ENCODE data around the gene RHOT2. TPM values are rescaled to one million over a fixed set of nuclear protein-coding genes. Genes with fewer than 3 reads are reported as not detected.

Gene RHOT2
- total RNA-seq, 2 experiments from 2014 or later: 173 to 183 TPM

DNA sequence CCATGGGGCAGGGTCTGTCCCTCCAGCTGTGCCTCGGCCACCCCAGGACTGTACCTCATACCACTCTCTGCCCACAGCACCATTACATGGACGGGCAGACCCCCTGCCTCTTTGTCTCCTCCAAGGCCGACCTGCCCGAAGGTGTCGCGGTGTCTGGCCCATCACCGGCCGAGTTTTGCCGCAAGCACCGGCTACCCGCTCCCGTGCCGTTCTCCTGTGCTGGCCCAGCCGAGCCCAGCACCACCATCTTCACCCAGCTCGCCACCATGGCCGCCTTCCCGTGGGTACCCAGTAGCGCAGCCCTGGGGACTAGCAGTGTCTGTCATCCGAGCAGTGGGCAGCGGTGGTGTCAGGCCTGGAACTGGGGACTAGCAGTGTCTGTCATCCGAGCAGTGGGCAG lies 4.9 kb downstream of the RHOT2 start:
- H3K36me3 Mint-ChIP-seq: no peaks in the 10 kb centered on the region
- POLR2A ChIA-PET: no interaction called here
- no peaks in the 10 kb centered on the region for H3K9me3 Mint-ChIP-seq
- ATAC-seq (ENCODE audit: low read depth) (no peak), DNase-seq (no peak)
- no peak overlapping the region for H3K27ac Mint-ChIP-seq
- H3K4me3 Mint-ChIP-seq: no peak overlapping the region
- peaks cover 7% of the 10 kb centered on the region for H3K27me3 Mint-ChIP-seq
- H3K4me1 Mint-ChIP-seq: peaks cover 5% of the 10 kb centered on the region

DNA sequence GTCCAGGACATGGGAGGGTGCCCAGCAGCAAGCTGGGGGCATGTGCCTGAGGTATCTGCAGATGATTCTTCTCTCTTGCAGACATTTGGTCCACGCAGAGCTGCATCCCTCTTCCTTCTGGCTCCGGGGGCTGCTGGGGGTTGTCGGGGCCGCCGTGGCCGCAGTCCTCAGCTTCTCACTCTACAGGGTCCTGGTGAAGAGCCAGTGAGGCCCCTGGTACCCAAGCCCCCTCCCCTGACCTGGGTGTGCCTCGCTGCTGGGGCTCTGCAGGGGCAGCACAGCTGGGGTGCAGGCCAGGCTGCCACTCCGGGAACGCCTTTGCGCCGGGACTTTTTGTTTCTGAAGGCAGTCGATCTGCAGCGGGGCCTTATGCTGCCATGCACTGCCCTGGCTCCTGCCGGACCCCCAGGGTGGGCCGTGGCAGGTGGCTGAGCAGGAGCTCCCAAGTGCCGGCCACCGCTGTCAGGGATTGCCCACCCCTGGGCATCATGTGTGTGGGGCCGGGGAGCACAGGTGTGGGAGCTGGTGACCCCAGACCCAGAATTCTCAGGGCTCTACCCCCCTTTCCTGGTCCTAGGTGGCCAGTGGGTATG lies 5.6 kb downstream of the RHOT2 start:
- Mint-ChIP-seq H3K27ac (no peak overlapping the region), H3K27me3 (peaks cover 7% of the 10 kb centered on the region), H3K4me3 (no peak overlapping the region), H3K4me1 (peaks cover 5% of the 10 kb centered on the region), H3K9me3 (no peaks in the 10 kb centered on the region), H3K36me3 (no peaks in the 10 kb centered on the region)
- POLR2A ChIA-PET: no interaction called here
- DNase-seq (no peak), ATAC-seq (ENCODE audit: low read depth) (no peak)

DNA sequence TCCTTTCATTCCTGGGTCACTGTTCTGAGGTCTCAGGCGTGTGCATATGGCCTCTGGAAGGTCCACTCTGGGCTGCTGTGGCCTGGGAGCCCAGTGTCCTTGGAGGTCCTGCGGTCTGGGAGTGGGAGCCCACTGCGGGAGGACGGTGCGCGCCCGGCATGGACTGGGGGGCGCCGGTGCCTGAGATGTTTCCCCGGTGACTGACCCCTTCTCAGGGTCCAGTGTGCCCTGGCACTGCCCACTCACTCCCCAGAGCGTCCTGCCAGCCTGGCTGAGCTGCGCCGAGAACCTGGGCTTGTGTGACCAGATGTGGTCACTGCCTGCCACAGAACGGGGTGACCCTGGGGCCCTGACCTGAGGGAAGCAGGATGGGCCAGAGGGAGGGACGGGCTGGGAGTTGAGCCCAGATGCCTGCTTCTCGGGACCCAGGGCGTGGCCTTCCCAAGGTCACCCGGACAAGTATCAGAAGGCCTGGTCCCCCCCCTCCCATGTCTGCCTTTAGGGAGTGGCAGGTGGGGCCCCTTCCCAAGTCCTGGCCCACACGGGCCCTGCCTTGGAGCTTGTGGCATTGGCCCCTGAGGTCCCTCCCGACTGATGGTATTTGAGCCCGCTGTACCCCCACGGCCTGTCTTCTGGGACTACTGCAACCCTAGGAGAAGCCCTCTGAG lies 6.4 kb downstream of the RHOT2 start:
- ATAC-seq (ENCODE audit: low read depth) (no peak), DNase-seq (no peak)
- Mint-ChIP-seq H3K27me3 (peaks cover 7% of the 10 kb centered on the region), H3K36me3 (no peaks in the 10 kb centered on the region), H3K4me3 (no peak overlapping the region), H3K27ac (no peak overlapping the region), H3K9me3 (no peaks in the 10 kb centered on the region), H3K4me1 (peaks cover 2% of the 10 kb centered on the region)
- POLR2A ChIA-PET: no interaction called here

DNA sequence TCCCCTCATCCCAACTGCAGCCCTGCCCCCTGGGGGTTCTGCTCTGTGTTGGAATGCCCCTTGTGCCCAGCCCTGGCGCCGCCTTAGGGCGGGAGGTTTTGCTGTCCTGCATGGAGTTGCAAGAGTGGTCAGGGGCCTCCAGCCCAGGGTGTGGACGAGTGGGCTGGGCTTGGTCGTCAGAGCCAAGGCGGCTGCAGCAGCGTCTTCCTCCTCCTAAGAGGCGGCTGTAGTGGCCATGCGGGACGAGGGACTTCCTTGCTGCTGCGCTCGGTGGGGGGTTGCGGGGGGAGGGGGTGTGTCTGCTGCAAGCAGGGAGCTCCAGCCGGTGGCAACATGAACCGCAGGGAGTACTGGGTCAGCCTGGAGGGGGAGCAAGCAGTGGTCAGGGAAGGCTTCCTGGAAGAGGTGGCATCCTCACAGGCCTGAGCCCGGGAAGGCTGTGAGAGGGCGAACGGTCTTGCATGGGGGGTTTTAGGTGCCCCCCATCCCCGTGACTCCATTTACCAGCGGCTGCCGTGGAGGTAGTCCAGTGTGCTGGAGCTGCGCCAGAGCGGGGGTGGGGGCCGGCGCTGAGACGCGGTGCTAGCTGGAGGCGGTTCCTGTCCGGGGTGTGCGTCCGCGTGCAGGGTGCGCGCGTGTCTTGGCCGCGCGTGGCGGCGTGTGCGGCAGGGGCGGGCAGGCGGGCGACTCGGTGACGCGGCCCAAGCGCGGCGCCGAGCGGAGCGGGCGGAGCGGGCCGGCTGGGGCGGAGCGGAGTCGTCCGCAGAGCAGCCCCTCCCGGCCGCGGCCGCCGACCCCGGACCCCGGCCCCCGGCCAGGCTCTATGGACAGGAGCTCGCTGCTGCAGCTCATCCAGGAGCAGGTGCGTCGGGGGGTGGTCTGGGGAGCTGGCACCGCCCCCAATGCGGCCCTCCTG lies 7.3 kb downstream of the RHOT2 start, which contains the start of gene RHBDL1:
Gene RHBDL1 (plus strand): TSS at position 704 of the 916 bp plus-strand sequence. CDS start 120 bp downstream, at position 824.
- POLR2A ChIA-PET: interaction anchor here (0.6 to 0.7 kb wide), 2 partner anchors 304 to 1108 kb away, joined by 3 read pairs; partner anchors contain the start of genes NUBP2 and SPSB3
- Mint-ChIP-seq H3K27ac (no peak within 1 kb of the TSS), H3K4me3 (peak within 1 kb of the TSS; percentile 19), H3K9me3 (no peaks in the 10 kb centered on the region), H3K27me3 (peaks cover 7% of the 10 kb centered on the region), H3K36me3 (no peaks in the 10 kb centered on the region), H3K4me1 (peaks cover 2% of the 10 kb centered on the region)
- ATAC-seq (ENCODE audit: low read depth) (no peak), DNase-seq (no peak)

DNA sequence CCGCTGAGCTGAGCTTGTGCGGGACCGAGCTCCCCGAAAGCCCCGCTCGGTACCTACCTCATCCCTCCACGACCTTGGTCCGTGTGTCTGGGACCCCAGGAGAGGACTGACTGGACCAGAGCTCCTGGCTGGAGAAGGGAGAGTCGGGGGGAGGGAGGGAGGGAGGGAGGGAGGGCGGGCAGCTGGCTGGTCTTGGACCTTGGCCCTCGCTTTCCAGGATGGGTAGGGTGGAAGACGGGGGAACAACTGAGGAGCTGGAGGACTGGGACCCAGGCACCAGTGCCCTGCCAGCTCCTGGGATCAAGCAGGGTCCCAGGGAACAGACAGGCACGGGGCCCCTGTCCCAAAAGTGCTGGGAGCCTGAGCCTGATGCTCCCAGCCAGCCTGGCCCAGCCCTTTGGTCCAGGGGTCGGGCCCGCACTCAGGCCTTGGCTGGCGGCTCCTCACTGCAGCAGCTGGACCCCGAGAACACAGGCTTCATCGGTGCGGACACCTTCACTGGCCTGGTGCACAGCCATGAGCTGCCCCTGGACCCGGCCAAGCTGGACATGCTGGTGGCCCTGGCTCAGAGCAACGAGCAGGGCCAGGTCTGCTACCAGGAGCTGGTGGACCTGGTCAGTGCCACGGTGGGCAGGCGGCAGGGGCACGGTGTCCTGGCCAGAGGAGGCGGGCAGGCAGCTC lies 8.1 kb downstream of the RHOT2 start:
- Mint-ChIP-seq H3K36me3 (peaks cover 2% of the 10 kb centered on the region), H3K4me3 (no peak overlapping the region)
- POLR2A ChIA-PET: interaction anchor here (0.6 to 0.7 kb wide), 2 partner anchors 305 to 1107 kb away, joined by 3 read pairs; partner anchors contain the start of genes NUBP2 and SPSB3

DNA sequence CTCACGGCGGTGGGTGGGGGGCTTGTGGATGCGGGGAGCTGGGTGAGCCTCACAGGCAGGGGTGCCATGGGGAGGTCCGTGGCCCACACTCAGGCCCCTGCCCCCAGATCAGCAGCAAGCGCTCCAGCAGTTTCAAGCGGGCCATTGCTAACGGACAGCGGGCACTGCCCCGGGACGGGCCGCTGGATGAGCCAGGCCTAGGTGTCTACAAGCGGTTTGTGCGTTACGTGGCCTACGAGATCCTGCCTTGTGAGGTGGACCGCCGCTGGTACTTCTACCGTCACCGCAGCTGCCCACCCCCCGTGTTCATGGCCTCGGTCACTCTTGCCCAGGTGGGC lies 8.6 kb downstream of the RHOT2 start:
- no peak overlapping the region for H3K4me3 Mint-ChIP-seq
- no peak for DNase-seq
- POLR2A ChIA-PET: no interaction called here

More for the DNA sequence above, 8.1 kb downstream of the RHOT2 start:
- ATAC-seq (ENCODE audit: low read depth) (no peak), DNase-seq (no peak)
- H3K27me3 Mint-ChIP-seq: peaks cover 7% of the 10 kb centered on the region
- H3K27ac Mint-ChIP-seq: no peak overlapping the region
- H3K4me1 Mint-ChIP-seq: peaks cover 4% of the 10 kb centered on the region
- no peaks in the 10 kb centered on the region for H3K9me3 Mint-ChIP-seq

DNA sequence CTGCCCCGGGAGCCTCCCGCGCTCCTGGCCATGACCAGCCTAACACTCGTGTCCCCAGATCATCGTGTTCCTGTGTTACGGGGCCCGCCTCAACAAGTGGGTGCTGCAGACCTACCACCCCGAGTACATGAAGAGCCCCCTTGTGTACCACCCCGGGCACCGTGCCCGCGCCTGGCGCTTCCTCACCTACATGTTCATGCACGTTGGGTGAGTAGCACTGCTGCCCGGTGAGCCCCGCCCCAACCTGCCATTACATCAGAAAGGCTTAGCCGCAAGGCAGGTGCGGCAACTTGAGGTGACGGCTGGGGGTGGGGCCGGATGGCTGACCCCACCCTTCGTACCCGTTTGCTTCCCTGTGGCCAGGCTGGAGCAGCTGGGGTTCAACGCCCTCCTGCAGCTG lies 9.0 kb downstream of the RHOT2 start:
- Mint-ChIP-seq H3K4me3 (no peak overlapping the region), H3K4me1 (peaks cover 12% of the 10 kb centered on the region), H3K36me3 (peaks cover 3% of the 10 kb centered on the region), H3K27ac (no peak overlapping the region), H3K27me3 (peaks cover 7% of the 10 kb centered on the region), H3K9me3 (no peaks in the 10 kb centered on the region)
- ATAC-seq (ENCODE audit: low read depth) (no peak), DNase-seq (no peak)
- POLR2A ChIA-PET: no interaction called here

More for the DNA sequence above, 8.6 kb downstream of the RHOT2 start:
- ATAC-seq (ENCODE audit: low read depth): no peak
- H3K36me3 Mint-ChIP-seq: peaks cover 3% of the 10 kb centered on the region
- H3K4me1 Mint-ChIP-seq: peaks cover 8% of the 10 kb centered on the region
- no peak overlapping the region for H3K27ac Mint-ChIP-seq
- no peaks in the 10 kb centered on the region for H3K9me3 Mint-ChIP-seq
- H3K27me3 Mint-ChIP-seq: peaks cover 7% of the 10 kb centered on the region

DNA sequence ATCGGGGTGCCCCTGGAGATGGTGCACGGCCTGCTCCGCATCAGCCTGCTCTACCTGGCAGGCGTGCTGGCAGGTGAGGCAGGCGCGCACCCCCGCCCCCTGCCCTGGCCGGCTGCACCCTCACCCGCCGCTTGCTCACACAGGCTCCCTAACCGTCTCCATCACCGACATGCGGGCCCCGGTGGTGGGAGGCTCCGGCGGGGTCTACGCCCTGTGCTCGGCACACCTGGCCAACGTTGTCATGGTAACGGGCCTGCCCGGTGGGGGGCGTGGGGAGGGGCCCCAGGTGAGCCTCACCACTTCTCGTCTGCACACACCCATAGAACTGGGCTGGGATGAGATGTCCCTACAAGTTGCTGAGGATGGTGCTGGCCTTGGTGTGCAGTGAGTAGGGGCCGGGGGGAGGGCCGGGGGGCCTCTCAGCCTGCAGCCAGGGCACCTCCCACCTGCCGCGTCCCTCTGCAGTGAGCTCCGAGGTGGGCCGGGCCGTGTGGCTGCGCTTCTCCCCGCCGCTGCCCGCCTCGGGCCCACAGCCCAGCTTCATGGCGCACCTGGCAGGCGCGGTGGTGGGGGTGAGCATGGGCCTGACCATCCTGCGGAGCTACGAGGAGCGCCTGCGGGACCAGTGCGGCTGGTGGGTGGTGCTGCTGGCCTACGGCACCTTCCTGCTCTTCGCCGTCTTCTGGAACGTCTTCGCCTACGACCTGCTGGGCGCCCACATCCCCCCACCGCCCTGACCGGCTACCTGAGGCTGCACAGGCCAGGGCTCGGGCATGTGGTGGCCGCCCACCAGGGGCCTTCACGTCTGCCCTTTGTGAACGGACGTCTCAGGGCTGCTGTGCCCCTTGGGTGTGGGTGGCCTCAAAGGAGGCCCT lies 9.6 kb downstream of the RHOT2 start:
- POLR2A ChIA-PET: interaction anchor here (3.3 kb wide), 1 partner anchor 9 kb away, joined by 18 read pairs; the partner anchor contains the start of gene RHOT2
- no peak for ATAC-seq (ENCODE audit: low read depth)

DNA sequence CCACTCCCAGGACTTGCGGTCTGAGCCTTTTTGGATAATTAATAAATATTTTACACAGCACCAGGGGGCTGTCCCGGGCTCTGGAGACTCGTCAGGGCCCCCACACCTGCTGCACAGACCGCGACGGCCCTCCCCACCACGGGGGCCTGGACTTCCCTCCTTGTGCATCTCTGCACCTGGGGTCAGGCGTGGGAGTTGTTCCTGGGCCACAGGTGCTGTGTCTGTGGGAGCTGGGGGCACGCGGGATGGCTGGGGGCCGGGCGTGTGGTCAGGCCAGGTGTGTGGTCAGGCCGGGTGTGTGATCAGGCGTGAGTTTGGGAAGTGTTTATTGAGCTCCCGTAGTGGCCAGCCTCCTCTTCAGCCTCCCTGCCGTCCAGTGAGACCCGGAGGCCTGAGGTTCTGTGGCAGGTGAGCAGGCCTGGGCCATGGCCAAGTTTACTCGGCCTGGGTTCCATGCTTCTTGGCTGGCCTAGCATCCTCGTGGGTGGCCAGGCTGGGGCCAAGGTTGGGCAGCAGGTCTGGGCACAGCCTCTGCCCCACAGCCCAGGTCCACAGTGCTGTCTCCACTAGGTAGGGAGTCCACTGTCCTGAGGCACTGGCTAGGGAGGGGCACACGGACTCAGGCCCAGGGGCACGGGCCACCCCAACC lies 10.4 kb downstream of the RHOT2 start:
- peaks cover 17% of the 10 kb centered on the region for H3K4me1 Mint-ChIP-seq
- H3K36me3 Mint-ChIP-seq: peaks cover 5% of the 10 kb centered on the region
- no peak for ATAC-seq (ENCODE audit: low read depth)
- no peak for DNase-seq
- H3K27ac Mint-ChIP-seq: no peak overlapping the region
- H3K4me3 Mint-ChIP-seq: no peak overlapping the region
- POLR2A ChIA-PET: interaction anchor here (1.1 to 4.4 kb wide), 3 partner anchors 10 to 25 kb away, joined by 3 to 37 read pairs (median 18); partner anchors contain the start of genes RHOT2 and WDR24
- peaks cover 7% of the 10 kb centered on the region for H3K27me3 Mint-ChIP-seq
- H3K9me3 Mint-ChIP-seq: no peaks in the 10 kb centered on the region

More for the DNA sequence above, 9.6 kb downstream of the RHOT2 start:
- H3K36me3 Mint-ChIP-seq: peaks cover 4% of the 10 kb centered on the region
- H3K4me3 Mint-ChIP-seq: no peak overlapping the region
- no peak for DNase-seq
- H3K9me3 Mint-ChIP-seq: no peaks in the 10 kb centered on the region
- no peak overlapping the region for H3K27ac Mint-ChIP-seq
- peaks cover 7% of the 10 kb centered on the region for H3K27me3 Mint-ChIP-seq
- peaks cover 15% of the 10 kb centered on the region for H3K4me1 Mint-ChIP-seq

DNA sequence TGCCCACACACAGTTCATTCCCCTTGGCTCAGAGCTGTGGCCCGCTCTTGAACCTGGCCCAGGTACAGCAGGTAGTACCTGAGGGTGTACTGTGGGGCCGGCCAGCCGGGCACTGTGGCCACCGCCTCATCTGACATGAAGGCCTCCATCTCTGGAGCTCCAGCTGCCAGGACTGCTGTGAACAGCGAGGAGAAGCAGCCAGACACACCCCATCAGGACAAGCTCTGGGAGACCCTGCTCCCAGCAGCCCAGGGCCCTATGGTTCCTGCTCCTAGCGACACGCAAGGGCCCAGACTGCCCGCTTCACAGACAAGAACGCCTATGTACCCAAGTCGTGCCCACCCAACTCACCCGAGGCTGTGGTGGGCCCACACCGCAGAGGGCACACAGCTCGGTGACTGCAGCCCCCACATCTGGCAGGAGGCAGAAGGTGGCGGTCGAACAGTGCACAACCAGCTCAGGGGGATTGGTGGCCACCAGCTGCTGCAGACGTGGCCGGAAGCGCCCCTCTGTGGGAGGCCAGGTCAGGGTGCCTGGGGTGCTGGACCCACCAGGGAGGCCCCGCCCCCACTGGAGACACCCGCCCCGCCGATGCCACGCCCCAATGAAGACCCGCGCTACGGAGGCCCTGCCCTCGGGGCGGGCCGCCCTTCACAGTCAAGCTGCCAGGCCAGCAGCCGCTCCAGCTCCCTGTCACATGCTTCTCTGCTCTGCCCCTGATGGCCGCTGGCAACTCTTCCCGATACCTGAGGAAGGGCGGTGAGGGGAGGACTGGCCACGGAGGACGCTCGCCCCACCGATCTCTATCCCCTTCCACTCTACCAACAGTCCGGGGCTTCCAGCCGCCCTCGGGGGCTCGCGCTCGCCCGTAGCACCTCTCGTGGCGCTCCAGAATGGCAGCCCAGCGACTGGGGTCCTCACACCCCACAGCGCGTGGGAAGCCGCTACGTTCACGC lies 11.2 kb downstream of the RHOT2 start:
- peaks cover 18% of the 10 kb centered on the region for H3K4me1 Mint-ChIP-seq
- peaks cover 7% of the 10 kb centered on the region for H3K27me3 Mint-ChIP-seq
- peaks cover 5% of the 10 kb centered on the region for H3K36me3 Mint-ChIP-seq
- H3K9me3 Mint-ChIP-seq: no peaks in the 10 kb centered on the region
- peak overlapping the region; percentile 73 for H3K27ac Mint-ChIP-seq
- ATAC-seq (ENCODE audit: low read depth): peak; percentile 17
- peak; percentile 72 for DNase-seq
- H3K4me3 Mint-ChIP-seq: peak overlapping the region; percentile 80
- POLR2A ChIA-PET: interaction anchor here (1.1 to 4.4 kb wide), 4 partner anchors 11 to 30 kb away, joined by 3 to 37 read pairs (median 11); partner anchors contain the start of genes RHOT2, WDR24 and WDR90
